Prostate gland (tissue), 2 donors: ENCODE data around the gene SWSAP1.

Experiments used
- CTCF ChIP-seq, 4 experiments: fragments of 200-600 bp in 2 of 4; fragments of 450-650 bp in 2 of 4; sonication (generic) in 2 of 4; IDR thresholded peaks; 1 replicate in 3 of 4; 2 replicates in 1 of 4; pipeline ENCODE4 v1.5.1; 2016 to 2019; ENCODE audit warnings: antibody characterized with exemption in 4 of 4, mild to moderate bottlenecking in 2 of 4, moderate library complexity in 2 of 4
- POLR2A ChIP-seq: fragments of 450-650 bp; IDR thresholded peaks from one replicate; pipeline ENCODE4 v1.6.1; 2016; ENCODE audit warnings: antibody characterized with exemption, mild to moderate bottlenecking

GRCh38 chr19:11401808-11402543, 27.5 kb downstream of the SWSAP1 start:
- no peak for TF ChIP-seq CTCF (IDR thresholded peaks at IDR 0.05)
- no peak for TF ChIP-seq POLR2A
